Urinary bladder (tissue), 4 donors: ENCODE results near the gene CREB5. TPM values are rescaled to one million over a fixed set of nuclear protein-coding genes. Genes with fewer than 3 reads are reported as not detected.

Experiments used
- DNase-seq: peaks from one replicate; pipeline ENCODE4 v3.0.0-alpha.2; 2015; ENCODE audit errors: extremely low spot score
- H3K27ac ChIP-seq: one replicate; pipeline ENCODE4 v1.5.1; 2013; ENCODE audit warnings: low read depth, mild to moderate bottlenecking, moderate library complexity
- H3K36me3 ChIP-seq: one replicate; pipeline ENCODE4 v1.6.1; 2013; ENCODE audit warnings: mild to moderate bottlenecking, moderate library complexity; ENCODE audit not compliant: insufficient read depth
- H3K4me1 ChIP-seq: one replicate; pipeline ENCODE4 v1.6.1; 2013; ENCODE audit warnings: mild to moderate bottlenecking, moderate library complexity; ENCODE audit not compliant: insufficient read depth
- H3K4me3 ChIP-seq: one replicate; pipeline ENCODE4 v1.5.1; 2013; ENCODE audit warnings: low read depth, low read length
- WGBS: extraction: QIAGEN DNeasy Blood & Tissue Kit; methylation state at CpG from one replicate; pipeline ENCODE4 v1.1.7; 2013; 5-methylcytosine and 5-hydroxymethylcytosine counted together
- polyA plus RNA-seq: library from polyadenylated mRNA; stranded (reverse); fragments of 200-250 nt; gene quantifications from one replicate; pipeline ENCODE4 v1.2.3, GENCODE V29; 2013
- total RNA-seq: library from RNA; depleted of rRNA; stranded (reverse); fragments of >200 nt; gene quantifications from one replicate; pipeline ENCODE4 v1.2.3, GENCODE V29; 2014
- donor health status: healthy with polysubstance abuse.
- donor health status: healthy.

The CREB5 gene
- total and polyA plus RNA-seq, 2 donors: 6.5 to 53.5 TPM

DNA sequence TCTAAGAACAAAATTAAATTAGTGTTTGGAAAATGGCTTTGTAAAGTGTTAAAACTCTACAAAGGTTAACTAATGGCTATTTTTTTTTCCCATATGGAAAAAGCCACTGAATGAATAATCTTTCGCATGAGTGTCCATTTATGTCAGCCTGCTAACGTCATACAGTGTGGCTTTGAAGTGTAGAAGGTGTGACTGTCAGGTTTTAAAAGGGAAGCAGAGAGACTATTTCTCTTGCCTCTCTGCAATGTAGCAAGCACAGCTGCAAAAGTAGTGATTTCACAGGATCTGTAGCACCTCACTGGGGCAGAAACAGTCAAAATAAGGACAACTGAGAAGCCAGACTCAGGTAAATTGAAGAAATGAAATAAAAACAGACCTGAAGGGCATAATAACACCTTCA is 53.4 kb downstream of the CREB5 start:
- Histone ChIP-seq H3K27ac (no peak overlapping the region), H3K4me3 (no peak overlapping the region), H3K36me3 (no peaks in the 10 kb centered on the region), H3K4me1 (no peaks in the 10 kb centered on the region)
- 90% methylated on average over 2 of the region's 2 CpGs for WGBS
- DNase-seq: no peak

DNA sequence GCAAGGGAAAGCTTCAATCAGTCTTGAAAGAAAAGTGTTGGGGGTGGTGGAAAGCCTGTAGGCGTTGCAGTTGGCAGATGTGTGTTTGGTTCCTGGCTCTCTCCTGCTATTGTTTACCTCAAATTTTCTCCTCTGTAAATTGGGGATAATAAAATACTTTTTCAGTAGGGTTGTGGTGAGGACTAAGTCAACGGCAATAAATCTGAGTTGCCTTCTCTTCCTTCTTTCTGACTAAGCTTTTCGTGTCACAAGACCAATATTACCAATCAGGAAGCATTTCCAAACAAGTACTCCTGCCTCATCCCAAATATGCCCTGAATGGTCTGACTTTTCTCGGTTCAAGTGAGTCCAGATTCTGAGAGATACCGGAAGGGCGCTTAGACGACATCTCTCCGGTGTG is 54.0 kb downstream of the CREB5 start:
- no peak for DNase-seq
- Histone ChIP-seq H3K36me3 (no peaks in the 10 kb centered on the region), H3K4me3 (no peak overlapping the region), H3K27ac (no peak overlapping the region), H3K4me1 (no peaks in the 10 kb centered on the region)
- 75% methylated on average over 8 of the region's 8 CpGs for WGBS

DNA sequence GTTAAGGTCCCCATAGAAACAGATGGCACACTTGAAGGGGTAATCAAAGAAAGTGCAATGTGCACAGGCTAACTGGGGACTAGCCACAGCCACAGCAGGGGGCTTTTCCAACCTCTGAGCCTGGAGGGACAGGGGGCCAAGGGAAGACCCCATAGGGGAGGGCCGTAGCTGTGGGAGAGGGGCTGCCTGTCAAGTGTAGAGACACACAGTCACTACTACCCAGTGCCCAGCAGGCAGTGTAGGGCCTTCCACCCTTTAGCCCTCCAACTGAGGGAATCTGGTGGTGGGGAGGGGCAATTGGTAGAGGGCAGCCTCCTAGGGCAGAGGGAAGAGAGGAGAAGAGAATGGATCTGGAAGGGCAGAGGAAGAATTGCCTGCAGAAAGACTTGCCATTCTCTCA is 54.6 kb downstream of the CREB5 start:
- Histone ChIP-seq H3K36me3 (no peaks in the 10 kb centered on the region), H3K27ac (no peak overlapping the region), H3K4me1 (no peaks in the 10 kb centered on the region), H3K4me3 (no peak overlapping the region)
- DNase-seq: no peak
- 87% methylated on average over 1 of the region's 1 CpG for WGBS

DNA sequence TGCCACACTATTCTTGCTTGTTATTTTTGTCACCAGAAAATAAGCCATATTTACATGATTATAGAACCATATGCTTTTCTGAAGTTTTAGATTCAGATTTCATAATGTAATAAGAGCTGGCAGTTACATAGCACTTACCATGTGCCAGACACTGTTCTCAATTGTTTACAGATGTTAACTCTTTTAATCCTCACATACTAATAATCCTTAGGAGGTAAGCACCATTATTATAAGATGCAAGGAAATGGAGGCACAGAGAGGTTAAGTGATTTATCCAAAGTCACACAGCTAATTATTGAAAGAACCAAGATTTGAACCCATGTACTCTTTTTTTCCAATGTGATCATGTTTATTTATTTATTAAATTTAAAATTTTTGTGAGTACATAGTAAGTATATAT is 57.2 kb downstream of the CREB5 start:
- no peak for DNase-seq
- H3K4me3 ChIP-seq: no peak overlapping the region
- H3K36me3 ChIP-seq: no peaks in the 10 kb centered on the region
- no peak overlapping the region for H3K27ac ChIP-seq
- H3K4me1 ChIP-seq: no peaks in the 10 kb centered on the region

DNA sequence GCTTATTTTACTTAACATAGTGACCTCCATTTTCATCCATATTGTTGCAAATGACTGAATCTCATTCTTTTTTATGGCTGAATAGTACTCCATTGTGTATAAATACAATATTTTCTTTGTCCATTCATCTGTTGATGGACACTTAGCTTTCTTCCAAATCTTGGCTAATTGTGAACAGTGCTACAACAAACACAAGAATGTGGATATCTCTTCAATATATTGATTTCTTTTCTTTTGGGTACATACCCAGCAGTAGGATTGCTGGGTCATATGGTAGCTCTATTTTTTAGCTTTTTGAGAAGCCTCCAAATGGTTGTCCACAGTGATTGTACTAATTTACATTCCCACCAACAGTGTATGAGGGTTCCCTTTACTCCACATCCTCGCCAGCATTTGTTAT is 58.0 kb downstream of the CREB5 start:
- WGBS: 95% methylated on average over 1 of the region's 1 CpG
- DNase-seq: no peak
- Histone ChIP-seq H3K27ac (no peak overlapping the region), H3K4me3 (no peak overlapping the region), H3K36me3 (no peaks in the 10 kb centered on the region), H3K4me1 (no peaks in the 10 kb centered on the region)

DNA sequence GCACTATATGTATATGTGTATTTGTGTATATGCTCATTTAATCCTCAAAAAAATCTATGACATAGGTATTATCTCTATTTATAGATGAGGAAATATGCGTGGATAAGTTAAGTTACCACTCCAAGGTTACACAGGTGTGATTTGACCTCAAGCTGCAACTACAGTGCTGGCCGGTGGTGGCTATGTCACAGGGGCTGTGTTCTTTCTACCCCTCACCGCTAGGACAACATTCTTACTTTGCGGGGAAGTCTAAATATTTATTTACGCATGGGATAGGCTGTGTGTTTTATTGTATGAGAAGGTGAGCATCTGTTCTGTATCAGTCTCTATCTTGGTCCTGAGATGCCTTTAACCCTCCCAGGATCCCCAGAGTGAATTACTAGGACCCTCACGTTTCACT is 60.0 kb downstream of the CREB5 start:
- no peak overlapping the region for H3K4me3 ChIP-seq
- no peak for DNase-seq

DNA sequence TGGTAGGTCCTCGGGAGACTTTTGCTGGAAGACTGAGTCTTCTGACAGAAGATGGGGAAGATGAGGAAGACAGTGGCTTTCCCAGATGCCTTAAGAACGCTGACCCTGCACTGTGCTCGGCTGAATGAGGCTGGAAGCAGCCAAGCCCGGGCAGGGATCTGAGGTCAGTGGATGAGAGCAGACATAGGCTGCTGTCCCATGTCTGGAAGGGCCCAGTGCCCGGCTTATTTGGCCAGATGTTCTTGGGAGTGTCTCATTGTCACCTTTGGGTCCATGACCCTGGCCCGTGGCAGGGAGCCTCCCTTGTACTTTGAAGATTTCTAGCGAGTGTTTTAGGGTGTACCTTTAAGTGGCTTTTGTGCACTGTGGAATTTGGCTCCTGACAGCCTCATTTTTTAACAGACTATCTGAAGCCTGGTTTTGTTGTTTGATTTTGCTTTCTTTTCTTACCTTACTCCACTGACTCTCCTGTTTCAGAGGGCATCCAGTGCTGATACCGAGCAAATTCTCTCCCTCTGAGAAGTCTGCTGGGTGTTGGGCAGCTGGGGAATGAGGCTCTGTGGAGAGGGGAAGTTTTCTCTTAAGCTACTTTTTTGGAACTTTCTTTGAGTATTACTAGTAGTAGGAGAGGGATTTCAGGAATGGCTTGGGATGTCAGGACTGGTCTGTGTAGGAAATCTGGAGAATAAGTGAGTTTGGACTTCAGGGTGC is 61.4 kb downstream of the CREB5 start:
- Histone ChIP-seq H3K4me1 (no peaks in the 10 kb centered on the region), H3K4me3 (no peak overlapping the region), H3K36me3 (no peaks in the 10 kb centered on the region), H3K27ac (no peak overlapping the region)
- DNase-seq: no peak
- 56% methylated on average over 8 of the region's 8 CpGs for WGBS

More for the DNA sequence above, 60.0 kb downstream of the CREB5 start:
- Histone ChIP-seq H3K36me3 (no peaks in the 10 kb centered on the region), H3K27ac (no peak overlapping the region), H3K4me1 (no peaks in the 10 kb centered on the region)
- 76% methylated on average over 6 of the region's 6 CpGs for WGBS

DNA sequence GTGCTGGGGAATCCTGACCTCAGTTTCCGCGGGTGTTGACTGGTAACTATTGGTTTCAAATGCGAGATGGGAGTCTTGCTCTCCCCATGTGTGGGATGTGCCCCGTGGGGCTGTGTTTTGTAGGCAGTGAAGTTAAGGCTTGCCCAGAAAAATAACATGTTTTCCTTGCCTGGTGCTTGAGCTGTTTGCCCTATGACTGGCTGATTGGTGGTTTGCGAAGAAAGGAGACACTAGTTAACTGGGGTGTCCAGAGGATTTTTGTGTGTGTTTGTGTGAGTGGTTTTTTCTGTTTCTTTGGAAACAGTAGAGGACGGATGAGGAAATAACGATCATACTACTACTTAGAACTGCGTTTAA is 61.9 kb downstream of the CREB5 start:
- 86% methylated on average over 8 of the region's 8 CpGs for WGBS
- H3K4me3 ChIP-seq: no peak overlapping the region
- no peaks in the 10 kb centered on the region for H3K36me3 ChIP-seq
- H3K27ac ChIP-seq: no peak overlapping the region
- DNase-seq: no peak
- no peaks in the 10 kb centered on the region for H3K4me1 ChIP-seq

DNA sequence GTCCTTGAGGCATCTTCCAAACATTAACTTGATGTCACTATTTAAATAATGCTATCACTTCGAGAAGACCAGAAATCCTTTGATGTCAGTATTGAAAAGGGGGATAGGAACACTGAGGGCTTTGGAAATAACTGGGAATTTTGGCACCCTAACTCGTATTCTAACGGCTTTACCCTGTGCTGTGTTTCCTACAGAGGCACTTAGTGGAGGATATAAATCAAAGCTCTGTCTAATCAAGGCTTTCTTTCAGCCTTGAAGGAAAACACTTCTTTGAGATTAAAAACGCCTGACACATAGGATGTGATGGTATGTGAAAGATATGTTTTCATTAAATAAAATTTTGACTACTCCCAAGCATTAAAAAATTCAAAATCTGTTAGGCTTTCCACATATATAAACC is 62.3 kb downstream of the CREB5 start:
- no peaks in the 10 kb centered on the region for H3K4me1 ChIP-seq
- no peaks in the 10 kb centered on the region for H3K36me3 ChIP-seq
- no peak overlapping the region for H3K27ac ChIP-seq
- no peak overlapping the region for H3K4me3 ChIP-seq
- WGBS: 80% methylated on average over 4 of the region's 4 CpGs
- DNase-seq: no peak

DNA sequence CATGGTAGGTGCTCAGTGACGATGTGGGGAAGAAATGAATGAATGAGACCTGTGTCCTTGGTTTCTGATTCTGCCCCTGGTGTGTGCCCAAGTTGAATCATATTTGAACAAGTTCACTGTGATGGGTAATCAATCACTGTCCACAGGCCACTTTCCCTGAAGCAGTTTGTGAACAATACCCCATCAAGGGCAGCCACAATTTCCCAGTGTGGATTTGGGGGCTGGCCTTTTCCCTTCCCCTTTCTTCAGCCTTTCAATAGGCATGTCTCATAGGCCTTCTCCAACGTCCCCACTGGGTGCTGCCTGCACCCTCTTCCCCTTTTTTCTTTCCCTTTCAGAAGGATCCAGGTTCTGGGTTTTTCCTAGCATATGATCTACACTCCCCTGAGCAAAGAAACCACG is 64.7 kb downstream of the CREB5 start:
- H3K4me1 ChIP-seq: no peaks in the 10 kb centered on the region
- no peak overlapping the region for H3K4me3 ChIP-seq
- H3K36me3 ChIP-seq: no peaks in the 10 kb centered on the region
- H3K27ac ChIP-seq: no peak overlapping the region
- 88% methylated on average over 3 of the region's 3 CpGs for WGBS
- no peak for DNase-seq

DNA sequence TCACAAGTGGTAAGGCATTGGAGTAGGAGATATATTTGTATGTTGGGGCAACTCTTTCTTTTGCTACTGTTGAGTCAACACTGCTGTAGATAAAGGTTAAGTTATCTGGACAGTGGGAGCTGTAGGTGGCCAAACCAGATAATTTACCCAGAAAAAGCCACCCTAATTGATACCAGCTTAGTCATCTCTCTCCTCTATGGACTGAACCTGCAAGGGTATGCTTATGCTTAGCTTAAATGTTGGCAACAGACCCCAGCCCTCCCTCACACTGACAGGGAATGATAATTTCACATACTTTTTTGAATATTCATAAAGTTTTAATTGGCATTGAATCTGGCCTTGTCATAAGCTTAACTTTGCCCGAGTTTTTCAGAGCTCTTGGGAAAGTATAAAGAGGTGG is 66.3 kb downstream of the CREB5 start:
- no peaks in the 10 kb centered on the region for H3K36me3 ChIP-seq
- H3K27ac ChIP-seq: no peak overlapping the region
- H3K4me1 ChIP-seq: no peaks in the 10 kb centered on the region
- no peak overlapping the region for H3K4me3 ChIP-seq
- 84% methylated on average over 1 of the region's 1 CpG for WGBS
- no peak for DNase-seq

DNA sequence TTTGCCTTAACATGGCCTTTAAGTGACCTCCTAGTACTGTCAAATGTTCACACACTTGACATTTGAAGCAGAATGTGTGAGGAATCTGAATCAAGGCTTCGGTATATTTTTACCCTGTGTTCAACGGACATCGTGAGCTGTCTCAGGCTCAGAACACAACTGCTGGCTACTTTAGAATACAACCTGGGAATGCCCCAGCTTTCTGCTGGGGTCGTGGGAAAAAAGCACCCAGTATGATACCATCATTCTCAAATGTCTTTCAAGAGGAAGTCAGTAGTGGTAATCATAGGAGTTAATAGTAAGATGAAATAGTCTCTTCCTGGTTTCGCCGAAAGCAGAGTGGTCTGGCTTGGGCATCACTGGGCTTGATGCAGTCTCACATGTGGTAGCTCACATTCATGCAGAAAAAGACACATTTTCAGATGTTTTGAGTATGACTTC is 67.2 kb downstream of the CREB5 start:
- WGBS: 89% methylated on average over 6 of the region's 6 CpGs
- no peak for DNase-seq
- no peak overlapping the region for H3K27ac ChIP-seq
- no peaks in the 10 kb centered on the region for H3K4me1 ChIP-seq
- no peaks in the 10 kb centered on the region for H3K36me3 ChIP-seq
- H3K4me3 ChIP-seq: no peak overlapping the region

DNA sequence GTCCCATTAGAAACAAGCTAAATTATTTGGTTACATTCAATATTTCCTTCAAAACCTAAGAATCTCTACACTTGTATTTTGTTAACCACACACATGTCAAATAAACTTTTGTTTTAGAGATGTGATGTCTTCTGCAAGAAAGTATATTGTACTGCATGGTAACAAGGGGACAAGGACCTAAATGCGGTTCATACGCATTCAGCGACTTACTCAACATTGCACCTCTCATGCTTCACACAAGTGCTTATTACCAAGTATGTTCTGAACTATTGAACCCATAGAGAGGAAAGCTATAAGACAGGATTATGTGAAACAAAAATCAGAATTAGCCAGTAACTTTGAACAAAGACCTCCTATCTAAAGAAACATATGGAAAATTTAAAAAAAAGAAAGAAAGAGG is 68.3 kb downstream of the CREB5 start:
- Histone ChIP-seq H3K36me3 (no peaks in the 10 kb centered on the region), H3K27ac (no peak overlapping the region), H3K4me1 (no peaks in the 10 kb centered on the region), H3K4me3 (no peak overlapping the region)
- DNase-seq: no peak
- WGBS: 97% methylated on average over 3 of the region's 3 CpGs

DNA sequence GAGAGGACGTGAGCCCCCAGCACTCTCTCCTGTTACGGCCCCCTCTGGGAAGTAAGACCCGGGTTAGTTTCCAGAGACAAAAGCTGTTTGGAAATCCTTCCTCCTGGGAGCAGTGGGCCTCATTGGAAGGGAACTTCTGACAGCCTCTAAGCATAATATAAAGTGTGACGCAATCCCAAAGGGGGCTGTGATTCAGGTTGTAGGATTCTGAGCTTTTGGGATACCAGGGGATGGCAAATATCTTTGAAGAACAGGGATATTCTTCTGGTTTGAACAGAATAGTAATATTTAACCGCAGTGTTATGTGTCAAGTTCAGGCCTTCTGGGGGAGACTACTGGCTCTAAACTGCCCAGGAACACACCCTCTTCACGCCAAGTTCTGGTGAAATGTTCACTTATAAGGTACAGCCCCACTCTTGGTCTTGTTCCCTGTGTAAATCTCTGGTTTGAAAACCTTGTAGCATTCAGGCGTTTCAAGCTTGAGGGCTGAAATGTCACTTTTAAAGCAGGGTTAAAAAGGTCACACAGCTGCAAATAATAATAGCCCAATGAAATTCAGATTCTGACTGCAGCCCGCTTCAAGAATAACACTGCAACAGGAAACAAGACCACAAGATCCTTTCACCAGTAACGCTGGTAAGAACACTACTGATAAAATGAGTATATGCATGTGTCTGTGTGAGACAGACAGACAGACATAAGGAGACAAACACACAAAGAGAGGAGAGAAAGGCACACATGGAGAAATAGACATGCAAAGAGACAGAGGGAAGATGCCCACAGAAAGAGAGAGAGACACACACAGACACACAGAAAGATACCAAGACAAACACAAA is 69.0 kb downstream of the CREB5 start:
- no peaks in the 10 kb centered on the region for H3K4me1 ChIP-seq
- no peak overlapping the region for H3K27ac ChIP-seq
- WGBS: 67% methylated on average over 9 of the region's 9 CpGs
- H3K4me3 ChIP-seq: no peak overlapping the region
- no peaks in the 10 kb centered on the region for H3K36me3 ChIP-seq
- DNase-seq: no peak
